ENCODE data around the gene PDE4D.

Gene PDE4D

DNA sequence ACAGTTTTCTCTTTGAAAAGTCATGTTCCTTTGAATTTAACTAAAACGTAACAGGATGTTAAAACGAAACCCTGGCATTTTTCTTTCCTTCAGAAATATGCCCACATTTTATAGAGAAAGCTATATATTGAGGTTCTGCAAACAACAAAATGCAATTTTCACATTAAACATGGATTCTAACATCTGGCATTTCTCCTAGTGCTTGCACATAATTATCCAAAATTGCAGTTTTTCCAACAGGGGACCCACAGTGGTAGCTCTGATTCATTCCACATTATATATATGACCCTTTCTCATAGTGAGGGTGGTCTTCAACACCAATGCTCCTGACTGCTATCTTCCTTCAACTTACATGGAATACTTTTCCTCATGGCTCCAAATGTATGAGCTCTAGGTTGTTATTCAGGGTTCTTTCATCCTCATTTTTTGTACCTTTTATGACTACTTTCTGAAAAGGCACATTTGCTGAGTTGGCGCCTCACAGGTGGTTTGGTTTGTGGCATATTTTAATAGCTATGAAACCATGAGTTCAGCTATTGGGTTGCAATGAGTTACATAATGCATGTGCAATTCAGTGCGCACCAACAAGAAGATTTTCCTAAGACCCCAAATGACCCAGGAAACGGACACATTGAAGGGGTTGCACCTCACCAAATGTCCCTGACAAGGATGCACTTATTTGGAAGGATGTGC, 758.9 kb downstream of the PDE4D start:
- Histone ChIP-seq H3K9me3 (ENCODE audit: control insufficient read depth in 1 of 2, low read length in 2 of 2) (no peaks in the 10 kb centered on the region), H3K27ac (ENCODE audit: low read depth, low read length) (no peak overlapping the region)

GRCh38 chr5:59133764-59134261, 759.7 kb downstream of the PDE4D start:
- Histone ChIP-seq H3K4me1 (ENCODE audit: control insufficient read depth in 1 of 2, insufficient read depth in 2 of 2, low read length in 2 of 2) (no peaks in the 10 kb centered on the region), H3K4me3 (ENCODE audit: low read depth in 1 of 2, low read length in 2 of 2) (no peak overlapping the region), H3K36me3 (ENCODE audit: control insufficient read depth in 1 of 2, insufficient read depth in 2 of 2, low read length in 2 of 2) (peaks cover 0 to 2% of the 10 kb centered on the region in 2 donors), H3K27me3 (ENCODE audit: control insufficient read depth in 1 of 2, insufficient read depth in 2 of 2, low read length in 2 of 2) (no peaks in the 10 kb centered on the region), H3K9ac (ENCODE audit: low read depth in 1 of 2, low read length in 2 of 2) (no peak overlapping the region), H3K27ac (ENCODE audit: low read depth, low read length) (no peak overlapping the region), H3K9me3 (ENCODE audit: control insufficient read depth in 1 of 2, low read length in 2 of 2) (no peaks in the 10 kb centered on the region)

More for the DNA sequence above, 758.9 kb downstream of the PDE4D start:
- H3K9ac ChIP-seq (ENCODE audit: low read depth in 1 of 2, low read length in 2 of 2) = no peak overlapping the region
- peaks cover 0 to 2% of the 10 kb centered on the region in 2 donors for H3K36me3 ChIP-seq (ENCODE audit: control insufficient read depth in 1 of 2, insufficient read depth in 2 of 2, low read length in 2 of 2)
- no peak overlapping the region for H3K4me3 ChIP-seq (ENCODE audit: low read depth in 1 of 2, low read length in 2 of 2)
- no peaks in the 10 kb centered on the region for H3K4me1 ChIP-seq (ENCODE audit: control insufficient read depth in 1 of 2, insufficient read depth in 2 of 2, low read length in 2 of 2)
- no peaks in the 10 kb centered on the region for H3K27me3 ChIP-seq (ENCODE audit: control insufficient read depth in 1 of 2, insufficient read depth in 2 of 2, low read length in 2 of 2)

GRCh38 chr5:59132131-59132530, 761.4 kb downstream of the PDE4D start:
- no peak overlapping the region for H3K4me3 ChIP-seq (ENCODE audit: low read depth in 1 of 2, low read length in 2 of 2)
- H3K27me3 ChIP-seq (ENCODE audit: control insufficient read depth in 1 of 2, insufficient read depth in 2 of 2, low read length in 2 of 2) = no peaks in the 10 kb centered on the region
- no peak overlapping the region for H3K9ac ChIP-seq (ENCODE audit: low read depth in 1 of 2, low read length in 2 of 2)
- H3K36me3 ChIP-seq (ENCODE audit: control insufficient read depth in 1 of 2, insufficient read depth in 2 of 2, low read length in 2 of 2) = peaks cover 0 to 2% of the 10 kb centered on the region in 2 donors
- peaks cover 9 to 11% of the 10 kb centered on the region in 2 donors for H3K4me1 ChIP-seq (ENCODE audit: control insufficient read depth in 1 of 2, insufficient read depth in 2 of 2, low read length in 2 of 2)
- H3K27ac ChIP-seq (ENCODE audit: low read depth, low read length) = no peak overlapping the region
- H3K9me3 ChIP-seq (ENCODE audit: control insufficient read depth in 1 of 2, low read length in 2 of 2) = no peaks in the 10 kb centered on the region

GRCh38 chr5:59130431-59130830, 763.1 kb downstream of the PDE4D start:
- no peak overlapping the region for H3K4me3 ChIP-seq (ENCODE audit: low read depth in 1 of 2, low read length in 2 of 2)
- H3K9me3 ChIP-seq (ENCODE audit: control insufficient read depth in 1 of 2, low read length in 2 of 2) = no peaks in the 10 kb centered on the region
- no peak overlapping the region for H3K27ac ChIP-seq (ENCODE audit: low read depth, low read length)
- H3K4me1 ChIP-seq (ENCODE audit: control insufficient read depth in 1 of 2, insufficient read depth in 2 of 2, low read length in 2 of 2) = peaks cover 21% of the 10 kb centered on the region in 2 donors
- no peaks in the 10 kb centered on the region for H3K27me3 ChIP-seq (ENCODE audit: control insufficient read depth in 1 of 2, insufficient read depth in 2 of 2, low read length in 2 of 2)
- peaks cover 0 to 2% of the 10 kb centered on the region in 2 donors for H3K36me3 ChIP-seq (ENCODE audit: control insufficient read depth in 1 of 2, insufficient read depth in 2 of 2, low read length in 2 of 2)
- H3K9ac ChIP-seq (ENCODE audit: low read depth in 1 of 2, low read length in 2 of 2) = no peak overlapping the region

- Histone ChIP-seq H3K27me3 (ENCODE audit: control insufficient read depth in 1 of 2, insufficient read depth in 2 of 2, low read length in 2 of 2) (no peaks in the 10 kb centered on the region), H3K9ac (ENCODE audit: low read depth in 1 of 2, low read length in 2 of 2) (no peak overlapping the region), H3K27ac (ENCODE audit: low read depth, low read length) (no peak overlapping the region), H3K4me1 (ENCODE audit: control insufficient read depth in 1 of 2, insufficient read depth in 2 of 2, low read length in 2 of 2) (peaks cover 32 to 36% of the 10 kb centered on the region in 2 donors), H3K9me3 (ENCODE audit: control insufficient read depth in 1 of 2, low read length in 2 of 2) (no peaks in the 10 kb centered on the region), H3K36me3 (ENCODE audit: control insufficient read depth in 1 of 2, insufficient read depth in 2 of 2, low read length in 2 of 2) (peaks cover 0 to 2% of the 10 kb centered on the region in 2 donors), H3K4me3 (ENCODE audit: low read depth in 1 of 2, low read length in 2 of 2) (no peak overlapping the region)
Measured at GRCh38 chr5:59128646-59129290, 764.8 kb downstream of the PDE4D start.

GRCh38 chr5:59126708-59127573, 766.6 kb downstream of the PDE4D start:
- Histone ChIP-seq H3K4me1 (ENCODE audit: control insufficient read depth in 1 of 2, insufficient read depth in 2 of 2, low read length in 2 of 2) (peaks cover 33 to 38% of the 10 kb centered on the region in 2 donors), H3K36me3 (ENCODE audit: control insufficient read depth in 1 of 2, insufficient read depth in 2 of 2, low read length in 2 of 2) (no peaks in the 10 kb centered on the region), H3K27me3 (ENCODE audit: control insufficient read depth in 1 of 2, insufficient read depth in 2 of 2, low read length in 2 of 2) (no peaks in the 10 kb centered on the region), H3K4me3 (ENCODE audit: low read depth in 1 of 2, low read length in 2 of 2) (peak overlapping the region; percentile 30 to 66), H3K27ac (ENCODE audit: low read depth, low read length) (peak overlapping the region; percentile 33), H3K9ac (ENCODE audit: low read depth in 1 of 2, low read length in 2 of 2) (peak overlapping the region; percentile 1 to 40), H3K9me3 (ENCODE audit: control insufficient read depth in 1 of 2, low read length in 2 of 2) (no peaks in the 10 kb centered on the region)

GRCh38 chr5:59126016-59126707, 767.4 kb downstream of the PDE4D start:
- Histone ChIP-seq H3K9ac (ENCODE audit: low read depth in 1 of 2, low read length in 2 of 2) (peak overlapping the region in 1 of 2 donors; percentile 1), H3K27ac (ENCODE audit: low read depth, low read length) (no peak overlapping the region)

GRCh38 chr5:59125011-59125961, 768.2 kb downstream of the PDE4D start:
- no peak overlapping the region for H3K9ac ChIP-seq (ENCODE audit: low read depth in 1 of 2, low read length in 2 of 2)
- no peaks in the 10 kb centered on the region for H3K36me3 ChIP-seq (ENCODE audit: control insufficient read depth in 1 of 2, insufficient read depth in 2 of 2, low read length in 2 of 2)
- peaks cover 33 to 38% of the 10 kb centered on the region in 2 donors for H3K4me1 ChIP-seq (ENCODE audit: control insufficient read depth in 1 of 2, insufficient read depth in 2 of 2, low read length in 2 of 2)
- no peaks in the 10 kb centered on the region for H3K27me3 ChIP-seq (ENCODE audit: control insufficient read depth in 1 of 2, insufficient read depth in 2 of 2, low read length in 2 of 2)
- no peak overlapping the region for H3K27ac ChIP-seq (ENCODE audit: low read depth, low read length)
- H3K9me3 ChIP-seq (ENCODE audit: control insufficient read depth in 1 of 2, low read length in 2 of 2) = no peaks in the 10 kb centered on the region
- no peak overlapping the region for H3K4me3 ChIP-seq (ENCODE audit: low read depth in 1 of 2, low read length in 2 of 2)

More at GRCh38 chr5:59126016-59126707, 767.4 kb downstream of the PDE4D start:
- Histone ChIP-seq H3K27me3 (ENCODE audit: control insufficient read depth in 1 of 2, insufficient read depth in 2 of 2, low read length in 2 of 2) (no peaks in the 10 kb centered on the region), H3K36me3 (ENCODE audit: control insufficient read depth in 1 of 2, insufficient read depth in 2 of 2, low read length in 2 of 2) (no peaks in the 10 kb centered on the region), H3K9me3 (ENCODE audit: control insufficient read depth in 1 of 2, low read length in 2 of 2) (no peaks in the 10 kb centered on the region), H3K4me3 (ENCODE audit: low read depth in 1 of 2, low read length in 2 of 2) (peak overlapping the region; percentile 30 to 66), H3K4me1 (ENCODE audit: control insufficient read depth in 1 of 2, insufficient read depth in 2 of 2, low read length in 2 of 2) (peaks cover 33 to 38% of the 10 kb centered on the region in 2 donors)

All from duodenal mucosa (tissue), 2 donors.